CD8-positive, alpha-beta memory T cell (primary cell): ENCODE data around the gene HNRNPM. TPM values are rescaled to one million over a fixed set of nuclear protein-coding genes. Genes with fewer than 3 reads are reported as not detected.
A peak's percentile ranks its signal among the peaks of the same experiment; 100 is the strongest.

Source experiments
- CTCF ChIA-PET: fragments of 350-600 bp; sonication (Branson Sonifier 250); formaldehyde crosslinking; loops from one replicate; lab custom pipeline; 2021; ENCODE audit warnings: antibody characterized with exemption; lab: Charles Lee
- POLR2A ChIA-PET: fragments of 350-600 bp; sonication (Branson Sonifier 250); formaldehyde crosslinking; loops from one replicate; lab custom pipeline; 2021; ENCODE audit warnings: antibody characterized with exemption; lab: Charles Lee
- DNase-seq, 5 donors: peaks; one replicate each; pipeline versions ENCODE4 v3.0.0 to v3.0.0-alpha.2; 2020 to 2022; ENCODE audit warnings: mixed read lengths in 1 of 5
- H3K27ac ChIP-seq: one replicate; pipeline ENCODE4 v1.7.0; 2013; ENCODE audit warnings: low read depth, mild to moderate bottlenecking, low read length, moderate library complexity
- H3K27me3 ChIP-seq: 2 replicates; pipeline ENCODE4 v1.7.0; 2013; ENCODE audit warnings: low read length, mild to moderate bottlenecking; ENCODE audit not compliant: insufficient read depth, poor library complexity, severe bottlenecking
- H3K36me3 ChIP-seq: 2 replicates; pipeline ENCODE4 v1.7.0; 2013; ENCODE audit warnings: mild to moderate bottlenecking, low read length, moderate library complexity; ENCODE audit not compliant: insufficient read depth
- H3K4me1 ChIP-seq: 2 replicates; pipeline ENCODE4 v1.7.0; 2013; ENCODE audit warnings: mild to moderate bottlenecking, low read length, moderate library complexity; ENCODE audit not compliant: insufficient read depth
- H3K4me3 ChIP-seq: 2 replicates; pipeline ENCODE4 v1.7.0; 2013; ENCODE audit warnings: mild to moderate bottlenecking, low read length
- H3K9me3 ChIP-seq: 2 replicates; pipeline ENCODE4 v1.7.0; 2013; ENCODE audit warnings: mild to moderate bottlenecking, low read length
- H3K27ac Mint-ChIP-seq, 8 donors: one replicate each; pipeline ENCODE4 v1.8.0; 2020 to 2021; ENCODE audit warnings: mixed read lengths in 8 of 8, mild to moderate bottlenecking in 6 of 8, inconsistent platforms in 3 of 8, moderate library complexity in 3 of 8
- H3K27me3 Mint-ChIP-seq, 2 donors: one replicate each; pipeline ENCODE4 v1.8.0; 2020 to 2021; ENCODE audit warnings: mixed read lengths in 2 of 2, mild to moderate bottlenecking in 1 of 2, moderate library complexity in 1 of 2
- H3K36me3 Mint-ChIP-seq, 3 donors: one replicate each; pipeline ENCODE4 v1.8.0; 2020 to 2021; ENCODE audit warnings: mixed read lengths in 3 of 3, inconsistent platforms in 1 of 3, mild to moderate bottlenecking in 1 of 3
- H3K4me1 Mint-ChIP-seq, 3 donors: one replicate each; pipeline ENCODE4 v1.8.0; 2020 to 2021; ENCODE audit warnings: mixed read lengths in 3 of 3, inconsistent platforms in 1 of 3, mild to moderate bottlenecking in 1 of 3
- H3K4me3 Mint-ChIP-seq, 7 donors: one replicate each; pipeline ENCODE4 v1.8.0; 2020 to 2021; ENCODE audit warnings: mixed read lengths in 7 of 7, mild to moderate bottlenecking in 6 of 7, moderate library complexity in 4 of 7, inconsistent platforms in 2 of 7
- H3K9me3 Mint-ChIP-seq, 5 donors: one replicate each; pipeline ENCODE4 v1.8.0; 2020 to 2022; ENCODE audit warnings: mixed read lengths in 5 of 5, mild to moderate bottlenecking in 3 of 5, moderate library complexity in 2 of 5, inconsistent platforms in 1 of 5
- polyA plus RNA-seq: library from polyadenylated mRNA; unstranded; fragments of 300-500 nt; fragmentation: Illumina TruSeq; gene quantifications from one replicate; pipeline ENCODE4 v1.2.3, GENCODE V29; 2021
- total RNA-seq, 2 experiments: library from RNA; stranded (reverse); gene quantifications; one replicate each; pipeline ENCODE4 v1.2.3, GENCODE V29; 2021

Gene HNRNPM
- total and polyA plus RNA-seq, 3 experiments from 2014 or later = 311 to 338 (median 336) TPM

GRCh38 chr19:8481201-8481600, 36.4 kb downstream of the HNRNPM start:
- H3K36me3 ChIP-seq = peaks cover 25% of the 10 kb centered on the region
- no peaks in the 10 kb centered on the region for H3K27me3 ChIP-seq
- H3K9me3 ChIP-seq = no peaks in the 10 kb centered on the region
- Mint-ChIP-seq H3K4me1 (peaks cover 37 to 70% (median 59%) of the 10 kb centered on the region in 3 donors), H3K9me3 (no peaks in the 10 kb centered on the region), H3K27ac (peak overlapping the region; percentile 51 to 93 (median 70)), H3K4me3 (peak overlapping the region in 6 of 7 donors; percentile 5 to 59 (median 36)), H3K27me3 (no peaks in the 10 kb centered on the region), H3K36me3 (peaks cover 6 to 87% (median 13%) of the 10 kb centered on the region in 3 donors)
- CTCF ChIA-PET = interaction anchor here (0.9 to 2.0 kb wide), 4 partner anchors 25 to 100 kb away, joined by 3 to 6 read pairs (median 4); partner anchors contain the start of genes HNRNPM and ZNF414
- POLR2A ChIA-PET = no interaction called here
- peaks cover 40% of the 10 kb centered on the region for H3K4me1 ChIP-seq
- H3K27ac ChIP-seq = no peak overlapping the region
- H3K4me3 ChIP-seq = no peak overlapping the region
- peak in 1 of 5 donors; percentile 34 for DNase-seq

GRCh38 chr19:8481616-8482015, 36.8 kb downstream of the HNRNPM start:
- Histone ChIP-seq H3K27ac (no peak overlapping the region), H3K4me1 (peaks cover 42% of the 10 kb centered on the region), H3K4me3 (no peak overlapping the region), H3K9me3 (no peaks in the 10 kb centered on the region), H3K36me3 (peaks cover 24% of the 10 kb centered on the region), H3K27me3 (no peaks in the 10 kb centered on the region)
- Mint-ChIP-seq H3K27me3 (no peaks in the 10 kb centered on the region), H3K4me3 (peak overlapping the region in 2 of 7 donors; percentile 44 to 59), H3K27ac (peak overlapping the region in 6 of 8 donors; percentile 51 to 82 (median 70)), H3K9me3 (no peaks in the 10 kb centered on the region), H3K4me1 (peaks cover 38 to 70% (median 61%) of the 10 kb centered on the region in 3 donors), H3K36me3 (peaks cover 6 to 88% (median 15%) of the 10 kb centered on the region in 3 donors)
- POLR2A ChIA-PET = interaction anchor here (0.5 kb wide), 1 partner anchor 13 kb away, joined by 3 read pairs; no protein-coding TSS in a partner anchor
- CTCF ChIA-PET = interaction anchor here (0.7 to 2.0 kb wide), 6 partner anchors 24 to 101 kb away, joined by 3 to 6 read pairs (median 4); partner anchors contain the start of genes HNRNPM and ZNF414
- no peak for DNase-seq

- H3K4me3 ChIP-seq = no peak overlapping the region
- Mint-ChIP-seq H3K9me3 (no peaks in the 10 kb centered on the region), H3K27me3 (no peaks in the 10 kb centered on the region), H3K36me3 (peaks cover 11 to 89% (median 20%) of the 10 kb centered on the region in 3 donors), H3K4me1 (peaks cover 40 to 70% (median 61%) of the 10 kb centered on the region in 3 donors), H3K27ac (peak overlapping the region in 6 of 8 donors; percentile 0 to 88 (median 38)), H3K4me3 (no peak overlapping the region)
- H3K9me3 ChIP-seq = no peaks in the 10 kb centered on the region
- H3K27ac ChIP-seq = no peak overlapping the region
- ChIA-PET CTCF (interaction anchor here (1.3 to 2.0 kb wide), 5 partner anchors 31 to 110 kb away, joined by 3 to 6 read pairs (median 3); partner anchors contain the start of genes HNRNPM and ZNF414), POLR2A (interaction anchor here (1.1 kb wide), 1 partner anchor 23 kb away, joined by 3 read pairs; no protein-coding TSS in a partner anchor)
- no peak for DNase-seq
- no peaks in the 10 kb centered on the region for H3K27me3 ChIP-seq
- peaks cover 45% of the 10 kb centered on the region for H3K4me1 ChIP-seq
- peaks cover 32% of the 10 kb centered on the region for H3K36me3 ChIP-seq
Observed at GRCh38 chr19:8482696-8483095, 37.9 kb downstream of the HNRNPM start.

- no peaks in the 10 kb centered on the region for H3K27me3 Mint-ChIP-seq
- no peak overlapping the region for H3K4me3 Mint-ChIP-seq
- POLR2A ChIA-PET = interaction anchor here (1.1 kb wide), 1 partner anchor 22 kb away, joined by 3 read pairs; no protein-coding TSS in a partner anchor
- Histone ChIP-seq H3K4me1 (peaks cover 44% of the 10 kb centered on the region), H3K4me3 (no peak overlapping the region), H3K36me3 (peaks cover 37% of the 10 kb centered on the region), H3K27me3 (no peaks in the 10 kb centered on the region), H3K27ac (no peak overlapping the region), H3K9me3 (no peaks in the 10 kb centered on the region)
- H3K9me3 Mint-ChIP-seq = no peaks in the 10 kb centered on the region
- peaks cover 11 to 89% (median 20%) of the 10 kb centered on the region in 3 donors for H3K36me3 Mint-ChIP-seq
- H3K27ac Mint-ChIP-seq = peak overlapping the region in 6 of 8 donors; percentile 0 to 83 (median 38)
- no peak for DNase-seq
- CTCF ChIA-PET = interaction anchor here (1.4 to 2.0 kb wide), 4 partner anchors 11 to 110 kb away, joined by 3 to 6 read pairs (median 4); partner anchors contain the start of gene ZNF414
- H3K4me1 Mint-ChIP-seq = peaks cover 40 to 70% (median 61%) of the 10 kb centered on the region in 3 donors
Observed at GRCh38 chr19:8483165-8483564, 38.4 kb downstream of the HNRNPM start.

- H3K4me3 Mint-ChIP-seq = no peak overlapping the region
- no peak overlapping the region for H3K4me3 ChIP-seq
- no peaks in the 10 kb centered on the region for H3K9me3 Mint-ChIP-seq
- H3K36me3 ChIP-seq = peaks cover 40% of the 10 kb centered on the region
- H3K36me3 Mint-ChIP-seq = peaks cover 11 to 90% (median 24%) of the 10 kb centered on the region in 3 donors
- peaks cover 37 to 64% (median 55%) of the 10 kb centered on the region in 3 donors for H3K4me1 Mint-ChIP-seq
- H3K27ac ChIP-seq = no peak overlapping the region
- DNase-seq = no peak
- ChIA-PET POLR2A (no interaction called here), CTCF (interaction anchor here (0.9 to 5.1 kb wide), 3 partner anchors 9 to 96 kb away, joined by 4 to 46 read pairs (median 4); no protein-coding TSS in a partner anchor)
- H3K27ac Mint-ChIP-seq = peak overlapping the region in 1 of 8 donors; percentile 50
- H3K9me3 ChIP-seq = no peaks in the 10 kb centered on the region
- no peaks in the 10 kb centered on the region for H3K27me3 Mint-ChIP-seq
- no peaks in the 10 kb centered on the region for H3K27me3 ChIP-seq
- H3K4me1 ChIP-seq = peaks cover 34% of the 10 kb centered on the region
Observed at GRCh38 chr19:8484331-8484894, 39.6 kb downstream of the HNRNPM start.

- H3K4me3 ChIP-seq = no peak overlapping the region
- Mint-ChIP-seq H3K27me3 (no peaks in the 10 kb centered on the region), H3K4me3 (peak overlapping the region in 1 of 7 donors; percentile 19), H3K27ac (peak overlapping the region in 4 of 8 donors; percentile 24 to 95 (median 74)), H3K9me3 (no peaks in the 10 kb centered on the region), H3K4me1 (peaks cover 34 to 56% (median 48%) of the 10 kb centered on the region in 3 donors), H3K36me3 (peaks cover 11 to 88% (median 24%) of the 10 kb centered on the region in 3 donors)
- no peaks in the 10 kb centered on the region for H3K9me3 ChIP-seq
- H3K36me3 ChIP-seq = peaks cover 40% of the 10 kb centered on the region
- H3K27ac ChIP-seq = no peak overlapping the region
- ChIA-PET POLR2A (no interaction called here), CTCF (interaction anchor here (0.7 to 5.1 kb wide), 3 partner anchors 20 to 94 kb away, joined by 3 to 46 read pairs (median 11); no protein-coding TSS in a partner anchor)
- DNase-seq = no peak
- H3K27me3 ChIP-seq = no peaks in the 10 kb centered on the region
- H3K4me1 ChIP-seq = peaks cover 30% of the 10 kb centered on the region
Observed at GRCh38 chr19:8485561-8486371, 41.0 kb downstream of the HNRNPM start.

- Mint-ChIP-seq H3K4me3 (peak overlapping the region; percentile 32 to 86 (median 66)), H3K27me3 (no peaks in the 10 kb centered on the region)
- POLR2A ChIA-PET = interaction anchor here (0.9 to 1.4 kb wide), 4 partner anchors 19 to 83 kb away, joined by 3 to 4 read pairs (median 4); no protein-coding TSS in a partner anchor
Observed at GRCh38 chr19:8486661-8487136, 41.9 kb downstream of the HNRNPM start.

More at GRCh38 chr19:8486661-8487136, 41.9 kb downstream of the HNRNPM start:
- Mint-ChIP-seq H3K36me3 (peaks cover 11 to 81% (median 21%) of the 10 kb centered on the region in 3 donors), H3K9me3 (no peaks in the 10 kb centered on the region), H3K4me1 (peaks cover 26 to 47% (median 39%) of the 10 kb centered on the region in 3 donors), H3K27ac (peak overlapping the region; percentile 78 to 97 (median 90))
- CTCF ChIA-PET = interaction anchor here (0.7 to 5.1 kb wide), 14 partner anchors 10 to 136 kb away, joined by 3 to 46 read pairs (median 4); partner anchors contain the start of genes MARCHF2 and ZNF414
- H3K27ac ChIP-seq = no peak overlapping the region
- H3K27me3 ChIP-seq = no peaks in the 10 kb centered on the region
- no peak for DNase-seq
- H3K36me3 ChIP-seq = peaks cover 40% of the 10 kb centered on the region
- H3K9me3 ChIP-seq = no peaks in the 10 kb centered on the region
- no peak overlapping the region for H3K4me3 ChIP-seq
- H3K4me1 ChIP-seq = peaks cover 25% of the 10 kb centered on the region
